HEK293T (cell line): ENCODE measurements around the gene CEP170B.

Source experiments
- BHLHE40 ChIP-seq: fragments of 450-650 bp; IDR thresholded peaks from 2 replicates; pipeline ENCODE4 v1.6.1; 2016; ENCODE audit warnings: mild to moderate bottlenecking, moderate library complexity, borderline replicate concordance
- CTBP1 ChIP-seq: fragments of 450-650 bp; IDR thresholded peaks from 2 replicates; pipeline ENCODE4 v1.6.1; 2016; ENCODE audit warnings: borderline replicate concordance
- ELF4 ChIP-seq: fragments of 450-650 bp; IDR thresholded peaks from 2 replicates; pipeline ENCODE4 v1.6.1; 2017; ENCODE audit warnings: antibody characterized with exemption
- FOXA1 ChIP-seq: fragments of 450-650 bp; IDR thresholded peaks from 2 replicates; pipeline ENCODE4 v1.6.1; 2016; ENCODE audit warnings: mild to moderate bottlenecking
- FOXK2 ChIP-seq: fragments of 450-650 bp; IDR thresholded peaks from 2 replicates; pipeline ENCODE4 v1.6.1; 2016; ENCODE audit warnings: mild to moderate bottlenecking
- FOXM1 ChIP-seq: fragments of 450-650 bp; IDR thresholded peaks from 2 replicates; pipeline ENCODE4 v1.6.1; 2017; ENCODE audit warnings: mild to moderate bottlenecking, borderline replicate concordance
- HDGF ChIP-seq: fragments of 450-650 bp; IDR thresholded peaks from 2 replicates; pipeline ENCODE4 v1.6.1; 2017; ENCODE audit warnings: antibody characterized with exemption, borderline replicate concordance
- L3MBTL2 ChIP-seq: fragments of 450-650 bp; conservative IDR thresholded peaks from 2 replicates; pipeline ENCODE4 v1.6.1; 2016; ENCODE audit warnings: mild to moderate bottlenecking
- LEF1 ChIP-seq: fragments of 450-650 bp; IDR thresholded peaks from 2 replicates; pipeline ENCODE4 v1.6.1; 2017; ENCODE audit warnings: mild to moderate bottlenecking, borderline replicate concordance
- SP1 ChIP-seq: fragments of 450-650 bp; IDR thresholded peaks from 2 replicates; pipeline ENCODE4 v1.6.1; 2017
- SUZ12 ChIP-seq: fragments of 450-650 bp; IDR thresholded peaks from 2 replicates; pipeline ENCODE4 v1.6.1; 2016; ENCODE audit warnings: mild to moderate bottlenecking
- TARDBP ChIP-seq: fragments of 450-650 bp; IDR thresholded peaks from 2 replicates; pipeline ENCODE4 v1.6.1; 2016
- ZNF384 ChIP-seq: fragments of 450-650 bp; IDR thresholded peaks from 2 replicates; pipeline ENCODE4 v1.6.1; 2016

- TF ChIP-seq FOXK2 (no peak), LEF1 (no peak), TARDBP (no peak), BHLHE40 (no peak), FOXA1 (no peak), HDGF (no peak), CTBP1 (no peak), FOXM1 (no peak), ZNF384 (no peak), SP1 (no peak), ELF4 (no peak), SUZ12 (no peak), L3MBTL2 (no peak)
Measured at GRCh38 chr14:104841730-104842129, 23.3 kb upstream of the CEP170B start.
